ENCODE measurements around the gene MPRIP.

The MPRIP gene

DNA sequence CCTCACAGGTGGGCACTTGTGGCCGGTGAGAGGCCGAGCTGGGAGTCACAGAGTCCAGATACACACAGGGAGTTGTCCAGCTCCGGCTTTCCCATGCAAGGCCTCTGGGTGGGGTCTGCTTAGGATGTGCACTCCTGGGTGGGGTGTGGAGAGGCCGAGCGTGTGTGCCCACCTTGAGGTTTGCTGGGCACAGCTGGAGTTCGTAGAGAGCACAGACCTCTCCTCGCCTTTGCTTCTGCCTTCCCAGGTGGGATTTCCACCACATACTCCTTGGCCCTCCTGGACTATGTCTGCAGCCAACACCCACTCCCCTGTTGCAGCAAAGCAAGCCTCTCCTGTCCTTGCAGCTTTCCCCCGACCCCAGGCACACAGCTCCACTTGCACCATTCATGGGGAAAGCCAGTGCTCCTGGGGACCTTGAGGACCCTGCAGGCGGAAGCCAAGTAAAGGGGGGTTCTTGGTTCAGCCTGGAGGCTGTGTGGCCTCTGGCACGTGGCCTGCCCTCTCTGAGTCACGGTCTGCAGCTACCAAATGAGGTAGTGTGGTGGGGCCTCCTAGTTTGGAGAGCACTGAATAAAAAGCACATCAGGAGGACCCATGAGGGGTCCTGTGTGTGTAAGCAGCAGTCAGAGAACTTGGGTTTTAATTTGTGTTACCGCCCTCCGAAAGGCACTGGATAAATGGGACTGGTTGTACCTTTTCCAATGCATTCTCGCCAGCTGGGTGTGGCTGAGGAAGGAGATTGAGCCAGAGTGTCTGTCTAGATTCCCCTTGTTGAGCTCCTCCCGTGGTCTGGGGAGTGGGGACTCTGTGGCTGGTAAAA is 31.5 kb downstream of the MPRIP start:
- DNase-seq, result no peak

- DNase-seq, result no peak
Measured at GRCh38 chr17:17075125-17075781, 33.0 kb downstream of the MPRIP start.

GRCh38 chr17:17076066-17076465 is 33.8 kb downstream of the MPRIP start:
- DNase-seq, result no peak

DNA sequence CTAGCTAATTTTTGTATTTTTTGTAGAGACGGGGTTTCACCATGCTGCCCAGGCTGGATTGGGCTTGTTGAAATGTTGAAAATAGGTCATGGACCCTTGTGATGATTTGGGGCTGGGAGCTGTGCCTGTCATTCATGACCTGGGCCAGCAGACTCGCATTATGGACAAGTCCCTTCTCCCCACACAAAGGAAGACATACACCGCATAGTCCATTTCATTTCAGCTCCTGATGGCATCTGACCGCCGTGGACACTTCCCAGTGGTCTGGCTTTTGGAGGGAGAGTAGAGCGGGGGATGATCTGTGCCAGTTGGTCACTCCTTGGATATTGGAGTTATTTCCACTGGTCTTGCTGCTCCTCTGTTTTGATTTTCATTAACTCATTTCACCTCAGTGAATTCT is 34.8 kb downstream of the MPRIP start:
- no peak for DNase-seq

DNA sequence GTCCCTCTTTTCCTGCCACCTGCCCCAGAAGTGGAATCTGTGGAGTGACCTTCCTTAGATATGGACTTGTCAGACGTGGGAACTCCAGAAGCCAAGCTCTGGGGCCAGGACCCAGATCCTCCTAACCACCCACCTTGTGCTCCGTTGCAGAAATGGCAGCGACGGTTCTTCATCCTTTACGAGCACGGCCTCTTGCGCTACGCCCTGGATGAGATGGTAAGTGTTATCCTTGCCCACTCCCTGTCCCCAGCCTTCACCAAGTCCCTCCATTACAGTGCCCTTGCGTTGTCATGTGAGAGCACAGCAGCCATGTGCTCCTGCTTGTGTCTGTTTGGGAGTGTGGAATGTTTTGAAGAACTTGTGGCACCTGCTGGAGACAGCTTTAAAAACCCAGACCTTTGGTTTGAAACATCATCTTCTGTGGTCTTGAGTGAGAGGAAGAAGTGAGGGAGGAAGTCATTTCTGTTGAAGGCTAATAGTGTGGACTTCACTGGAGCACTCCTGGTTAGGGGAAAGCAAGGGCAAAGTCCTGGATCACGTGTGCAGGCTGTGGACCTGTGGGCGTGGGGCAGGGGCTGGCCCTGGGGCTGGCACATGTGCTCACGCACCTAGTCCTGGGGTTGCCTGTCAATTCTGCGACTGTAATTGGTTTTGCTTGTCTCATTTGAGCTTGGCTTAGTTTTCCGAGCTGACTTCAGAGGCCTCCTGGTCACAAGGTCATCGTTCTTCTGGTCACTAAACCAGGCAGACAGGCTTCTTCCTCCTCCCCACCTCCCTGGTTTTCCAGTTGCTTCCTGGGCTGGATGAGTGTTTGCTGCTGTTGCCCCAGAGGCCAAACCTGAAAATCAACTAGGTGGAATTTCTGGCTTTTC is 35.8 kb downstream of the MPRIP start:
- DNase-seq, result no peak

- DNase-seq, result no peak
Measured at GRCh38 chr17:17078832-17079231, 36.6 kb downstream of the MPRIP start.

GRCh38 chr17:17079336-17079735 is 37.1 kb downstream of the MPRIP start:
- no peak for DNase-seq

DNA sequence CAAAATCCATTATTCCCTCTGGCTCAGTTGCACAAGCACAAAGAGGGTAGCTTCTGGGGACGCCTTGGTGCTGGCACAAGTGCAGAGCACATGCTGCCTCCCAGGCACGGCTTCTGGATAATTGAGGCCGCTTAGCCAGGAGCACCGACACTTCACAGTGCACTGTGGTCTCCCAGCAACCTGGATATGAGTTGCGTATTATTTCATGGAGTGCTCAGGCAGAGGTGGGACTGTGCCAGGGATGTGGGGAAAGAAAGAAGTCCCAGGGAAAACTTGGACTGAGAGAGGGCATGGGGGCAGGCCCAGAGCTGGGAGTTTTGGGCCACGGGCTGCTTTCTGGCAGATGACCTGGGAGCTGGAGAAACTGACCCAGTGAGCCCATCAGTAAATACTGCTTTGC is 37.5 kb downstream of the MPRIP start:
- DNase-seq, result no peak

DNA sequence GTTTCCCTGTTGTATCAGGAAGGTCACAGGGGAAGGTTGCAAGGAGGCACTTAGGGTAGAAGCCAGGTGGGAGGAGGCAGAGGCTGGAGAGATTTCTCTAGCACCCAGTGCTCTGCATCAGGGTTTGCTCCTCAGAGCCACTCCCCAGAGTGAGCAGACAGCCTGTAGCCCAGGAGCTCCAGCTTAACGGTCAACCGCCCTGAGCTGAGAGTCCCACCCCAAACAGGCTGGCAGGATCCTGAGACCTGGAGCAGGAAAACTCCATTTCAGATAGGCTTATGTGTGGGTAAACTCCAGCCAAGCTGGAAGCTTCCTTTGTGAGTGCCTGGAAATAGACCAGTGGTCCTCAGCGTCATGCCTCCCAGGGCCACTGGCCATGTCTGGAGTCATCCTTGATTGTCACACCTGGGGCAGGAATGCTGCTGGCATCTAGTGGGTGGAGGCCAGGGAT is 37.9 kb downstream of the MPRIP start:
- no peak for DNase-seq

- DNase-seq, result no peak
Measured at GRCh38 chr17:17080781-17081180, 38.5 kb downstream of the MPRIP start.

DNA sequence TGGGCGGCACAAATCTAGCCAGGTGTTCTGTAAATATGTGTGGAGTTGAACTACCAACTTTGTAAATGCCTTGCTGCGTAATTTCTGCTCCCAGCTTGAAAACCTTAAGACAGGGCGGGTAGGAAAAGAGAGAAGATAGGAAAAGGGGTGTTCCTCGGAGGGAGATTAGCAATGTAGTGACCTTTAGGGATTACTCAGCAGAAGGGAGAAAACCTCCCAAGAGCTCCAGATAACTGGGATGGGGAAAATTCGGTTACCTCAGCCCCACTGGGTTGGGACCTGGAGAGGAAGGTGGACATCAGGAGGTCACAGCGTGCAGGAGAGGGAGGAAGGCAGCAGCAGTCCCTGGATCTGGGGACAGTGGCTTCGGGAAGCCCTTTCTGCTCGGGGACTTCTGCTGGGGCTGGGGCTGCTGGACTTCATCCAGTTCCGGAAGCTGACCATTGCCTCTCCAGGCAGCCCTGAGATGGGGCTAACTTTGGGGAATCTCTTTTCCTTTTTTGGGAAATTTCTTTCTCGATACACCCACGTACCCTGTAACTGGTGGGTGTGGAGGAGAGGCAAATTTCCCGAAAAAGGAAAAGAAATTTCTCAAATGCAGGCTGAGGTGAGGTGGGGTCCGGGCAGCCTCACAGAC is 39.2 kb downstream of the MPRIP start:
- DNase-seq, result no peak

- no peak for DNase-seq
Measured at GRCh38 chr17:17082878-17083277, 40.6 kb downstream of the MPRIP start.

- no peak for DNase-seq
Measured at GRCh38 chr17:17084317-17084835, 42.1 kb downstream of the MPRIP start.

- no peak for DNase-seq
Measured at GRCh38 chr17:17084941-17085340, 42.7 kb downstream of the MPRIP start.

DNA sequence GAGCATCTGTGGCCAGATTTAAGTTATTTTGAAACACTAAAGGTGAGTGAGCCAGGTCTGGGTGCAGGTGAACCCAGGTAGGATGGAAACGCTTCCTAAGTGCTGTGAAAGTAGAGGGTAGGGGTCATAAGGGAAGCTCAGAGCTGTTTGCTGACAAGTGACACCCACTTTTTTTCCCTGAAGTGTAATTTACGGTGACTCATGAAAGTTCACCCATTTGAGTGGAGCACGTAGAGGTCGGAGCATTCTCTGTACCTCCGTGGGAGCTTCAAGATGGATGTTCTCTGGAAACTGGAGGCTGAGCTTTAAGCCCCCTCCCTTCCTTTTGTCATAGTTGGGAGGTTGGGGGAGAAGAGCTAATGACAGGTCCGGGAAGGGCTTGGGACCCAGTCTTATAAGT is 44.3 kb downstream of the MPRIP start:
- no peak for DNase-seq

DNA sequence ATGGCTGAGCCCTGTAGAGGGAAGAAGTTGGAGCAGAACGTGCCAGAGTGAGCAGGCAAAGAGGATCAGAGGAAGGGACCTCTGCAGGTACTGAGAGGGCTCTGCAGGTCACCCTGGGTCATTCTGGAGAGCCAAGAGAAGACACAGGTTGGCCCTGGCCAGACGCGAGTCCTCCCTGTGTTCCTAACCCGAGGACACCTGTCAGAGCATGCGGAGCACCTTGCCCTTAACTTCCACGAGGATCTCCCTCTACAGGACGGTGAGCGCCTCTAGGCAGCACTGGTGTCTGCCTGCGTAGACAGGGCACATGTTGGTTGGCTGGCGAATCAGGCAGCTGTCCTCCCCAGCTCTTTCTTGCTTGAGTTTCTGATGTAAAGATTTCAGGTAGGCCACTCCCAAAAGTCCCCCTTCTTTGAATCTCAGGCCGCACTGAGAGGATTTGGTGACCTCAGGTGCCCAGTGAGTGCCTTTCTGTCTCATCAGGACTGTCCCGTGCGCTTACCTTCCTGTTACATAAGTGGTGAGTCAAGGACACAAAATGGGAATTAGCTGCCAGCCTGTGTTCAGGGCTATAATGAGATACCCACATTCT is 45.3 kb downstream of the MPRIP start:
- no peak for DNase-seq

DNA sequence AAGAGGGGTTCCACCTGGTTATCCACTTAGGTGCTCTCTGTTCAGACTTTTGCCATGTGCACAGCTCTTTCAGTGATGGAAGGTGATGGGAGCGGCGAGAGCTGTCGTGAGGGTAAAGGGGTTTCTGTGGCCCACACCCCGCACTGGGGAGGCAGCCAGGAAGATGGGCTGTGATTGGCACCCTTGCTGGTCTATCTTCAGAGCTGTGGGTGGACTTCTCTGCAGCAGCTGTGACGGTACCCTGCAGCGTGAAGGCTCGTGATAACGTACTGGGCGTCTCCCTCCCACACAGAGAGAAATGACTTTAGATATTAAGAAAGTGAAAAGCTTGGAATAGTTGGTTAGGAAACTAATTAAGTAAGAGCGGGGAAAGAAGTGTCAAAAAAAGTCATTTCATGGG is 45.8 kb downstream of the MPRIP start:
- peak; percentile 91 for DNase-seq

GRCh38 chr17:17088541-17089525 is 46.6 kb downstream of the MPRIP start:
- peak; percentile 30 for DNase-seq

DNA sequence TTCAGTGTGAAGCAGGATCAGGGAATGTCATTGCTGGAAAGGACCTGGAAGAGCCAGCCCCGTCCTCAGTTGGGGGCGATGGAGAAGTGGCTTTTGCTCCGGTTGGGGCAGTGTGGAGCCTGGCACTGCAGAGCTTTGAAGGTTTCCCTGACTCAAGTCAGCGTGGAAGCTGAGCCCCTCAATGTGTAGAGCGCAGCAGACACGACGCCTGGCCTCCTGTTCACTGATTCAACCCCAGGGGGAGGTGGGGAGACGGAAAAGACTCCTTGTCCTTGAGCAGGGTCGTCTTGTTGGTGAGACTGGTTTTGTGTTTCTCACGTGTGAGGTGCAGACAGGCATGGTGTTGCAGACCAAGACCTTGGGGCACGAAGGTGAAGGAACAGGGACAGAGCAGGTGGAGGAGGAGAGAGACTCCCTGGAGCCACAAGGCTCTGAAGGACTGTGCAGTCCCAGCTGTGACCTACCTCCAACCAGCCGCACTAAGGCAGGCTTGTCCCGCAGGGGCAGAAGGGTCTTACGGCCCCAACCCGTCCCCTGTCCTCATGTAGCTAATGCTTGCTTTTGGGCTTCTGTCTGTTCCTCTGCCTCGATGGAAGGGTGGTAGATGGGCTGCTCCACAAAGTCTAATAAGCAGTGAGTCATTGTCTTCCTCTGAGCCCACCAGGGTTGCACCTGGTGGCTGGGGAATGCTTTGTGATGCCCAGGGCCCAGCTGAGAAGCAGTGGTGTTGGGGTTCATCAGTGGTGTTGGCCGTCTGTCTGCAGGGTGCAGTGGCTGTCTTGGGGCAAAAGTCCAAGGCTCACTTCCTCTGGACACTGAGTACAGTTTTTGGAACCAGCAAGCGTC is 47.8 kb downstream of the MPRIP start:
- no peak for DNase-seq

DNA sequence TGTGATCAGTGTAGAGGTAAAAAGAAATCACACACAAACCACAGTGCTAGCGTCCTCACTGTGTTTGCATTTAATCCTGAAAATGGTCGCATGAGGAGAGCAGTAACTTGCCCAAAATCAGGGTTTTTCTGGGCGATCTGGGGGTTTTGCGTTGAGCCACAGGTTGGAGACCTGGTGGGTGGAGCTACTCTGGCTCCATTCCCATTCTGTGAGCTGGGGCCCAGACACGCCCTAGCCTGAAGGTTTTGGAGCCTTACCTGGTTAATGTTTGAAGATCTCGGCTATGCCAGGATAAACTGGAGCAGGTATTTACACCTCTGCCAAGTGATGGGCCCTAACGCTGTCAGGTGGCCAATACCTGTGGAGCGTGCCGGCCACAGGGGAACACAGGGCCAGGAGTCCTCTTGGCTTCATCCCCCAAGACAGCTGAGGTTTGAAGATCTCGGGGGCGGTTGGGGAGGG is 48.4 kb downstream of the MPRIP start:
- DNase-seq, result no peak

All from hematopoietic multipotent progenitor cell treated with erythropoietin and hydrocortisone succinate and interleukin-3 and kit ligand, for 6 days (in vitro differentiated cells).